Lower leg skin (tissue), 4 donors: ENCODE measurements around the gene GRK2. TPM values are rescaled to one million over a fixed set of nuclear protein-coding genes. Genes with fewer than 3 reads are reported as not detected.

Experiments
- DNase-seq, 2 donors: peaks; one replicate each; pipeline ENCODE4 v3.0.0-alpha.2; 2019; ENCODE audit warnings: low spot score in 2 of 2
- H3K4me3 ChIP-seq: fragments of 200-600 bp; sonication (generic); 2 replicates; pipeline ENCODE4 v1.5.1; 2017; ENCODE audit warnings: mild to moderate bottlenecking, low read depth; ENCODE audit not compliant: poor library complexity, severe bottlenecking
- POLR2A ChIP-seq, 2 donors: fragments of 450-650 bp; IDR thresholded peaks; one replicate each; pipeline ENCODE4 v1.6.1; 2016 to 2017; ENCODE audit warnings: antibody characterized with exemption in 2 of 2, mild to moderate bottlenecking in 1 of 2, moderate library complexity in 1 of 2
- WGBS, 2 donors: methylation state at CpG; one replicate each; pipeline ENCODE4 v1.1.5; 2018; 5-methylcytosine and 5-hydroxymethylcytosine counted together
- intact Hi-C: fragments of 100-400 bp; cut with DNase I; formaldehyde crosslinking; loops from one replicate; pipeline ENCODE4 v1.15.0; 2023; ENCODE audit warnings: low total_unique reads
- total RNA-seq, 4 donors: library from RNA; depleted of rRNA; stranded (reverse); fragments of >200 nt; gene quantifications; one replicate each; pipeline ENCODE4 v1.1.0, GENCODE V29; 2016
- TF ChIP-seq, protein P1 (sequence below), 3 donors: fragments of 450-650 bp; IDR thresholded peaks; one replicate each; pipeline ENCODE4 v1.5.1; 2016; ENCODE audit warnings: antibody characterized with exemption in 3 of 3, mild to moderate bottlenecking in 3 of 3, moderate library complexity in 2 of 3

GRK2 gene
- total RNA-seq, 4 donors from 2014 or later = 81.1 to 127 (median 114) TPM

GRCh38 chr11:67282155-67282875, 16.0 kb downstream of the GRK2 start:
- intact Hi-C loops = no loop called here
- TF ChIP-seq, protein P1, sequence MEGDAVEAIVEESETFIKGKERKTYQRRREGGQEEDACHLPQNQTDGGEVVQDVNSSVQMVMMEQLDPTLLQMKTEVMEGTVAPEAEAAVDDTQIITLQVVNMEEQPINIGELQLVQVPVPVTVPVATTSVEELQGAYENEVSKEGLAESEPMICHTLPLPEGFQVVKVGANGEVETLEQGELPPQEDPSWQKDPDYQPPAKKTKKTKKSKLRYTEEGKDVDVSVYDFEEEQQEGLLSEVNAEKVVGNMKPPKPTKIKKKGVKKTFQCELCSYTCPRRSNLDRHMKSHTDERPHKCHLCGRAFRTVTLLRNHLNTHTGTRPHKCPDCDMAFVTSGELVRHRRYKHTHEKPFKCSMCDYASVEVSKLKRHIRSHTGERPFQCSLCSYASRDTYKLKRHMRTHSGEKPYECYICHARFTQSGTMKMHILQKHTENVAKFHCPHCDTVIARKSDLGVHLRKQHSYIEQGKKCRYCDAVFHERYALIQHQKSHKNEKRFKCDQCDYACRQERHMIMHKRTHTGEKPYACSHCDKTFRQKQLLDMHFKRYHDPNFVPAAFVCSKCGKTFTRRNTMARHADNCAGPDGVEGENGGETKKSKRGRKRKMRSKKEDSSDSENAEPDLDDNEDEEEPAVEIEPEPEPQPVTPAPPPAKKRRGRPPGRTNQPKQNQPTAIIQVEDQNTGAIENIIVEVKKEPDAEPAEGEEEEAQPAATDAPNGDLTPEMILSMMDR (IDR thresholded peaks at IDR 0.05) = no peak
- TF ChIP-seq POLR2A (IDR thresholded peaks at IDR 0.05) = no peak

GRCh38 chr11:67282876-67283371, 16.7 kb downstream of the GRK2 start:
- TF ChIP-seq, protein P1 (IDR thresholded peaks at IDR 0.05) = no peak
- TF ChIP-seq POLR2A (IDR thresholded peaks at IDR 0.05) = no peak
- intact Hi-C loops = no loop called here
- 93 to 94% methylated on average over 11 of the region's 11 CpGs for WGBS, 2 donors
- no peak overlapping the region for H3K4me3 ChIP-seq
- DNase-seq = no peak

More at GRCh38 chr11:67282155-67282875, 16.0 kb downstream of the GRK2 start:
- 84 to 92% methylated on average over 16 to 20 of the region's 20 CpGs for WGBS, 2 donors
- no peak overlapping the region for H3K4me3 ChIP-seq
- DNase-seq = no peak

DNA sequence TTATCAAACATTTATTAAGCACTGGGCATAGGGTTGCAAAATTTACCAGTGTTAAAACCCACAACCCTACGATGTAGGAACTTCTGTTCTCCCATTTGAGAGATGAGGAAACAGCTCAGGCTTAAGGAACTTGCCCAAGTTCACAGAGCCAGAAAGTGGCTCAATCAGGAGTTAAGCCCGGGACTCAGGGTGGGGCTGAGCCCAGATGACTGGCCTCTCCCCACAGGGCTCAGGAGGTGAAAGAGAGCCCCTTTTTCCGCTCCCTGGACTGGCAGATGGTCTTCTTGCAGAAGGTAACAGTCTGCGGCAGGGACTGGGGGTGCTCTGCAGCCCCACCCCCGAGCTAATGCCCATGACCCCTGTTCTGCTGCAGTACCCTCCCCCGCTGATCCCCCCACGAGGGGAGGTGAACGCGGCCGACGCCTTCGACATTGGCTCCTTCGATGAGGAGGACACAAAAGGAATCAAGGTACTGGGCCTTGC, 17.2 kb downstream of the GRK2 start:
- intact Hi-C loops = no loop called here
- TF ChIP-seq POLR2A (IDR thresholded peaks at IDR 0.05) = no peak
- TF ChIP-seq, protein P1 (IDR thresholded peaks at IDR 0.05) = no peak
- no peak for DNase-seq
- no peak overlapping the region for H3K4me3 ChIP-seq
- WGBS, 2 donors = 83 to 87% methylated on average over 13 of the region's 13 CpGs

DNA sequence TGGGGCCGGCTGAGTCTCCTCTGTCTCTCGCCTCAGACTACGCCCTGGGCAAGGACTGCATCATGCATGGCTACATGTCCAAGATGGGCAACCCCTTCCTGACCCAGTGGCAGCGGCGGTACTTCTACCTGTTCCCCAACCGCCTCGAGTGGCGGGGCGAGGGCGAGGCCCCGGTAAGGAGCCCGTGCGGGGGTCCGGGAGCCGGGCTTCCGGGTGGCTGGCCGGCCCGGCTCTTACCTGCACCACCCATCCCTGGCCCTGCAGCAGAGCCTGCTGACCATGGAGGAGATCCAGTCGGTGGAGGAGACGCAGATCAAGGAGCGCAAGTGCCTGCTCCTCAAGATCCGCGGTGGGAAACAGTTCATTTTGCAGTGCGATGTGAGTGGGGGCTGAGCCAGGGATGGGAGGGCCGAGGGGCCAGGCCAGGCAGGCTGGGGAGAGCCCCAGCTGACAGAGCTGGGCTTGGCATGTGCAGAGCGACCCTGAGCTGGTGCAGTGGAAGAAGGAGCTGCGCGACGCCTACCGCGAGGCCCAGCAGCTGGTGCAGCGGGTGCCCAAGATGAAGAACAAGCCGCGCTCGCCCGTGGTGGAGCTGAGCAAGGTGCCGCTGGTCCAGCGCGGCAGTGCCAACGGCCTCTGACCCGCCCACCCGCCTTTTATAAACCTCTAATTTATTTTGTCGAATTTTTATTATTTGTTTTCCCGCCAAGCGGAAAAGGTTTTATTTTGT, 18.7 kb downstream of the GRK2 start:
- intact Hi-C loops = no loop called here
- WGBS, 2 donors = 91 to 92% methylated on average over 41 to 45 of the region's 45 CpGs
- no peak overlapping the region for H3K4me3 ChIP-seq
- TF ChIP-seq, protein P1 (IDR thresholded peaks at IDR 0.05) = no peak
- no peak for TF ChIP-seq POLR2A (IDR thresholded peaks at IDR 0.05)
- DNase-seq = no peak

- 77 to 83% methylated on average over 37 to 38 of the region's 39 CpGs for whole genome bisulfite sequencing, 2 donors
- TF ChIP-seq, protein P1 (IDR thresholded peaks at IDR 0.05) = no peak
- no peak overlapping the region for H3K4me3 ChIP-seq
- intact Hi-C loops = no loop called here
- DNase-seq = no peak
These were observed 19.5 kb downstream of the GRK2 start for GRCh38 chr11:67285541-67286498.
